SK-N-SH (cell line): ENCODE measurements around the gene GMCL1. TPM values are rescaled to one million over a fixed set of nuclear protein-coding genes. Genes with fewer than 3 reads are reported as not detected.

ENCODE experiments used
- CTCF ChIA-PET: fragments of 300-600, 350-600 bp; formaldehyde crosslinking; extraction: SDS; loops from one replicate; lab custom pipeline; 2021; lab: Yijun Ruan, JAX
- POLR2A ChIA-PET: fragments of 350-600 bp; sonication (Branson Sonifier 250); formaldehyde crosslinking; extraction: SDS; loops from one replicate; lab custom pipeline; 2020; ENCODE audit warnings: antibody characterized with exemption, inconsistent platforms; lab: Yijun Ruan, JAX
- DNase-seq: peaks from one replicate; pipeline ENCODE4 v3.0.0; 2012
- H2AFZ ChIP-seq: fragments of 200-600 bp; sonication (generic); 2 replicates; pipeline ENCODE4 v1.8.1; 2016; ENCODE audit warnings: antibody characterized with exemption, mild to moderate bottlenecking, low read depth
- H3F3A ChIP-seq: fragments of 200-600 bp; sonication (generic); replicated peaks from 2 replicates; pipeline ENCODE3; 2016; ENCODE audit warnings: antibody characterized with exemption, mild to moderate bottlenecking; ENCODE audit not compliant: insufficient read depth
- H3K27ac ChIP-seq, 2 experiments: fragments of 200-500 bp in 1 of 2; fragments of 200-600 bp in 1 of 2; sonication (Bioruptor generic) in 1 of 2; sonication (generic), shearing (Covaris generic) in 1 of 2; 2 replicates each; pipeline versions ENCODE4 v1.5.1 to v1.6.1; 2014 to 2016; ENCODE audit warnings: low read depth in 2 of 2, inconsistent platforms in 1 of 2, low read length in 1 of 2, mild to moderate bottlenecking in 1 of 2, mixed read lengths in 1 of 2
- H3K27me3 ChIP-seq: fragments of 200-600 bp; sonication (generic), shearing (Covaris generic); 2 replicates; pipeline ENCODE4 v1.6.1; 2016; ENCODE audit warnings: mixed run types; ENCODE audit not compliant: insufficient read depth
- H3K36me3 ChIP-seq, 2 experiments: fragments of 200-500 bp in 1 of 2; fragments of 200-600 bp in 1 of 2; sonication (Bioruptor generic) in 1 of 2; sonication (generic) in 1 of 2; replicated peaks in 1 of 2; 2 replicates each; pipeline versions ENCODE3 to v1.5.1; 2014 to 2016; ENCODE audit warnings: low read length in 1 of 2, mild to moderate bottlenecking in 1 of 2; ENCODE audit not compliant: insufficient read depth in 2 of 2, control insufficient read depth in 1 of 2
- H3K4me1 ChIP-seq, 2 experiments: fragments of 200-500 bp in 1 of 2; fragments of 200-600 bp in 1 of 2; sonication (Bioruptor generic) in 1 of 2; sonication (generic), shearing (Covaris generic) in 1 of 2; 2 replicates each; pipeline versions ENCODE4 v1.5.1 to v1.6.1; 2014 to 2016; ENCODE audit warnings: low read depth in 1 of 2, low read length in 1 of 2, mixed run types in 1 of 2; ENCODE audit not compliant: insufficient read depth in 2 of 2, control insufficient read depth in 1 of 2
- H3K4me2 ChIP-seq: fragments of 200-600 bp; sonication (generic), shearing (Covaris generic); 2 replicates; pipeline ENCODE4 v1.6.1; 2017; ENCODE audit warnings: mixed run types
- H3K4me3 ChIP-seq, 2 experiments: fragments of 200-500 bp in 1 of 2; fragments of 200-600 bp in 1 of 2; sonication (Bioruptor generic) in 1 of 2; sonication (generic), shearing (Covaris generic) in 1 of 2; 2 replicates each; pipeline versions ENCODE4 v1.5.1 to v1.8.1; 2014 to 2016; ENCODE audit warnings: low read depth in 2 of 2, inconsistent platforms in 1 of 2, low read length in 1 of 2, mild to moderate bottlenecking in 1 of 2, mixed read lengths in 1 of 2, moderate library complexity in 1 of 2
- H3K79me2 ChIP-seq: fragments of 200-600 bp; sonication (generic); 2 replicates; pipeline ENCODE4 v1.8.1; 2017; ENCODE audit warnings: mild to moderate bottlenecking; ENCODE audit not compliant: insufficient read depth
- H3K9ac ChIP-seq: fragments of 200-600 bp; sonication (generic); 2 replicates; pipeline ENCODE4 v1.6.1; 2017; ENCODE audit warnings: mixed run types
- H3K9me2 ChIP-seq: fragments of 200-600 bp; sonication (generic); 2 replicates; pipeline ENCODE4 v1.6.1; 2017; ENCODE audit warnings: mixed run types
- H3K9me3 ChIP-seq: fragments of 200-600 bp; sonication (generic); 2 replicates; pipeline ENCODE4 v1.6.1; 2017; ENCODE audit warnings: mixed run types, mild to moderate bottlenecking, moderate library complexity
- H4K20me1 ChIP-seq: fragments of 200-600 bp; sonication (generic); 2 replicates; pipeline ENCODE4 v1.6.1; 2017; ENCODE audit warnings: mild to moderate bottlenecking, mixed run types; ENCODE audit not compliant: insufficient read depth
- FOXJ3 ChIP-seq: sonication (generic); formaldehyde crosslinking; IDR thresholded peaks from 2 replicates; pipeline ENCODE4 v1.5.1; 2020; ENCODE audit warnings: mild to moderate bottlenecking, missing genetic modification reagents
- GABPA ChIP-seq: IDR thresholded peaks from 2 replicates; pipeline ENCODE4 v1.4.0; 2012; ENCODE audit warnings: low read depth, mild to moderate bottlenecking
- JUND ChIP-seq: IDR thresholded peaks from 2 replicates; pipeline ENCODE4 v1.4.0; 2012
- MEF2A ChIP-seq: IDR thresholded peaks from 2 replicates; pipeline ENCODE4 v1.4.0; 2012; ENCODE audit warnings: low read depth, borderline replicate concordance
- NFIC ChIP-seq: IDR thresholded peaks from 2 replicates; pipeline ENCODE4 v1.4.0; 2012; ENCODE audit warnings: borderline replicate concordance
- RAD21 ChIP-seq: IDR thresholded peaks from 2 replicates; pipeline ENCODE4 v1.6.1; 2012; ENCODE audit warnings: mild to moderate bottlenecking, low read length
- RFX5 ChIP-seq: IDR thresholded peaks from 2 replicates; pipeline ENCODE4 v1.6.1; 2012; ENCODE audit warnings: mild to moderate bottlenecking, improper control_type of control experiment, low read length
- TAF1 ChIP-seq: IDR thresholded peaks from 2 replicates; pipeline ENCODE4 v1.6.1; 2012; ENCODE audit warnings: low read depth, mild to moderate bottlenecking, low read length, moderate library complexity, borderline replicate concordance
- TEAD4 ChIP-seq: IDR thresholded peaks from 2 replicates; pipeline ENCODE4 v1.4.0; 2012; ENCODE audit warnings: mild to moderate bottlenecking, borderline replicate concordance; ENCODE audit not compliant: insufficient read depth
- USF2 ChIP-seq: fragments of 150-350 bp; IDR thresholded peaks from 2 replicates; pipeline ENCODE4 v1.6.1; 2017; ENCODE audit warnings: antibody characterized with exemption, low read length, low read depth, borderline replicate concordance
- YY1 ChIP-seq: IDR thresholded peaks from 2 replicates; pipeline ENCODE4 v1.4.0; 2012; ENCODE audit warnings: low read depth, mild to moderate bottlenecking
- WGBS: methylation state at CpG from one replicate; pipeline ENCODE4 v1.1.6; 2017; ENCODE audit warnings: low lambda C conversion rate; 5-methylcytosine and 5-hydroxymethylcytosine counted together
- polyA plus RNA-seq, 3 experiments: library from polyadenylated mRNA; depleted of rRNA; stranded (reverse); fragments of >200 nt; gene quantifications; 2 replicates each; pipeline ENCODE4 v1.2.3, GENCODE V29; 2012
- TF ChIP-seq, protein P1 (sequence below): IDR thresholded peaks from 2 replicates; pipeline ENCODE4 v1.6.1; 2012; ENCODE audit warnings: mild to moderate bottlenecking, low read depth, low read length, moderate library complexity
- TF ChIP-seq, protein P2 (sequence below): fragments of 150-350 bp; IDR thresholded peaks from 2 replicates; pipeline ENCODE4 v1.6.1; 2016; ENCODE audit warnings: mild to moderate bottlenecking, low read depth, low read length
- TF ChIP-seq, protein P3 (sequence below): IDR thresholded peaks from 2 replicates; pipeline ENCODE4; 2012

Gene GMCL1
- polyA plus RNA-seq, 1 of the 3 experiments (the other 2 are of a cell fraction) = 6.2 TPM

DNA sequence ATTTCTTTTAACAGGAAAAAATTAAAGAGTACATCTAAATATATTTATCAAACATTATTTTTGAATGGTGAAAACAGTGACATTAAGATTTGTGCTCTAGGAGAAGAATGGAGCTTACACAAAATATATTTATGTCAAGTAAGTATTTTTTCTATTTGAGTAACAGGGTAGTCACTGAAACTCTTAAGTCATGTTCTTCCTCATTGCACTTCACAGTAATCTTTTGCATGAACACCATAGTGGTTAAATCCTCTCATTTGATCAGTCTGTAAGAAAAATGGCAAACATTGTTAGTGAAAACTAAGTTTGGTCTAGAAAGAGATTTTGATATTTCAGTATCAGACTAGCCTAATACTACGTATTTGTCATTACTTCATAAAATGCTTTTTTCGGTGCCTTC lies 8.1 kb downstream of the GMCL1 start:
- CTCF ChIA-PET = no interaction called here
- Histone ChIP-seq H3F3A (no peaks in the 10 kb centered on the region), H3K27ac (no peak overlapping the region), H3K4me3 (no peak overlapping the region), H3K27me3 (no peaks in the 10 kb centered on the region), H3K79me2 (peaks cover 43% of the 10 kb centered on the region), H4K20me1 (no peaks in the 10 kb centered on the region), H3K9ac (no peak overlapping the region), H3K9me3 (no peaks in the 10 kb centered on the region), H2AFZ (no peak overlapping the region), H3K4me1 (peaks cover 0 to 4% of the 10 kb centered on the region in 2 experiments; a peak in 2 of 4 replicates), H3K9me2 (no peaks in the 10 kb centered on the region), H3K4me2 (no peak overlapping the region), H3K36me3 (peaks cover 25 to 40% of the 10 kb centered on the region in 2 experiments)
- no peak for DNase-seq
- no peak for TF ChIP-seq JUND
- WGBS = 95% methylated on average over 2 of the region's 2 CpGs
- POLR2A ChIA-PET = no interaction called here

GRCh38 chr2:69843993-69844392 lies 14.5 kb downstream of the GMCL1 start:
- CTCF ChIA-PET = interaction anchor here (0.9 to 1.6 kb wide), 2 partner anchors 27 to 119 kb away, joined by 3 to 5 read pairs; no protein-coding TSS in a partner anchor

More at GRCh38 chr2:69843993-69844392, 14.5 kb downstream of the GMCL1 start:
- POLR2A ChIA-PET = no interaction called here
- H3K36me3 ChIP-seq = peaks cover 50 to 60% of the 10 kb centered on the region in 2 experiments
- no peaks in the 10 kb centered on the region for H3K27me3 ChIP-seq
- DNase-seq = no peak
- H4K20me1 ChIP-seq = no peaks in the 10 kb centered on the region
- H2AFZ ChIP-seq = no peak overlapping the region
- H3K4me2 ChIP-seq = no peak overlapping the region
- H3K79me2 ChIP-seq = no peaks in the 10 kb centered on the region
- no peak overlapping the region for H3K9ac ChIP-seq
- TF ChIP-seq TEAD4 (no peak), NFIC (no peak), RAD21 (no peak), MEF2A (no peak), FOXJ3 (CRISPR knock-in tag) (no peak), USF2 (no peak), YY1 (no peak), RFX5 (no peak), TAF1 (no peak), JUND (no peak), GABPA (no peak)
- TF ChIP-seq, protein P1, sequence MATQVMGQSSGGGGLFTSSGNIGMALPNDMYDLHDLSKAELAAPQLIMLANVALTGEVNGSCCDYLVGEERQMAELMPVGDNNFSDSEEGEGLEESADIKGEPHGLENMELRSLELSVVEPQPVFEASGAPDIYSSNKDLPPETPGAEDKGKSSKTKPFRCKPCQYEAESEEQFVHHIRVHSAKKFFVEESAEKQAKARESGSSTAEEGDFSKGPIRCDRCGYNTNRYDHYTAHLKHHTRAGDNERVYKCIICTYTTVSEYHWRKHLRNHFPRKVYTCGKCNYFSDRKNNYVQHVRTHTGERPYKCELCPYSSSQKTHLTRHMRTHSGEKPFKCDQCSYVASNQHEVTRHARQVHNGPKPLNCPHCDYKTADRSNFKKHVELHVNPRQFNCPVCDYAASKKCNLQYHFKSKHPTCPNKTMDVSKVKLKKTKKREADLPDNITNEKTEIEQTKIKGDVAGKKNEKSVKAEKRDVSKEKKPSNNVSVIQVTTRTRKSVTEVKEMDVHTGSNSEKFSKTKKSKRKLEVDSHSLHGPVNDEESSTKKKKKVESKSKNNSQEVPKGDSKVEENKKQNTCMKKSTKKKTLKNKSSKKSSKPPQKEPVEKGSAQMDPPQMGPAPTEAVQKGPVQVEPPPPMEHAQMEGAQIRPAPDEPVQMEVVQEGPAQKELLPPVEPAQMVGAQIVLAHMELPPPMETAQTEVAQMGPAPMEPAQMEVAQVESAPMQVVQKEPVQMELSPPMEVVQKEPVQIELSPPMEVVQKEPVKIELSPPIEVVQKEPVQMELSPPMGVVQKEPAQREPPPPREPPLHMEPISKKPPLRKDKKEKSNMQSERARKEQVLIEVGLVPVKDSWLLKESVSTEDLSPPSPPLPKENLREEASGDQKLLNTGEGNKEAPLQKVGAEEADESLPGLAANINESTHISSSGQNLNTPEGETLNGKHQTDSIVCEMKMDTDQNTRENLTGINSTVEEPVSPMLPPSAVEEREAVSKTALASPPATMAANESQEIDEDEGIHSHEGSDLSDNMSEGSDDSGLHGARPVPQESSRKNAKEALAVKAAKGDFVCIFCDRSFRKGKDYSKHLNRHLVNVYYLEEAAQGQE = no peak
- TF ChIP-seq, protein P2, sequence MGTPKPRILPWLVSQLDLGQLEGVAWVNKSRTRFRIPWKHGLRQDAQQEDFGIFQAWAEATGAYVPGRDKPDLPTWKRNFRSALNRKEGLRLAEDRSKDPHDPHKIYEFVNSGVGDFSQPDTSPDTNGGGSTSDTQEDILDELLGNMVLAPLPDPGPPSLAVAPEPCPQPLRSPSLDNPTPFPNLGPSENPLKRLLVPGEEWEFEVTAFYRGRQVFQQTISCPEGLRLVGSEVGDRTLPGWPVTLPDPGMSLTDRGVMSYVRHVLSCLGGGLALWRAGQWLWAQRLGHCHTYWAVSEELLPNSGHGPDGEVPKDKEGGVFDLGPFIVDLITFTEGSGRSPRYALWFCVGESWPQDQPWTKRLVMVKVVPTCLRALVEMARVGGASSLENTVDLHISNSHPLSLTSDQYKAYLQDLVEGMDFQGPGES = no peak
- TF ChIP-seq, protein P3, sequence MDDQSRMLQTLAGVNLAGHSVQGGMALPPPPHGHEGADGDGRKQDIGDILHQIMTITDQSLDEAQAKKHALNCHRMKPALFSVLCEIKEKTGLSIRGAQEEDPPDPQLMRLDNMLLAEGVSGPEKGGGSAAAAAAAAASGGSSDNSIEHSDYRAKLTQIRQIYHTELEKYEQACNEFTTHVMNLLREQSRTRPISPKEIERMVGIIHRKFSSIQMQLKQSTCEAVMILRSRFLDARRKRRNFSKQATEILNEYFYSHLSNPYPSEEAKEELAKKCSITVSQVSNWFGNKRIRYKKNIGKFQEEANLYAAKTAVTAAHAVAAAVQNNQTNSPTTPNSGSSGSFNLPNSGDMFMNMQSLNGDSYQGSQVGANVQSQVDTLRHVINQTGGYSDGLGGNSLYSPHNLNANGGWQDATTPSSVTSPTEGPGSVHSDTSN = no peak
- H3K4me1 ChIP-seq = no peaks in the 10 kb centered on the region
- H3K27ac ChIP-seq = no peak overlapping the region
- no peaks in the 10 kb centered on the region for H3F3A ChIP-seq
- no peaks in the 10 kb centered on the region for H3K9me2 ChIP-seq
- no peak overlapping the region for H3K4me3 ChIP-seq
- no peaks in the 10 kb centered on the region for H3K9me3 ChIP-seq
